Kasumi-1 (cell line): ENCODE measurements around the gene PGP.

ENCODE experiments used
- DNase-seq, 2 experiments: peaks; one replicate each; lab custom pipeline; 2025; lab: John Stamatoyannopoulos, UW

PGP gene

DNA sequence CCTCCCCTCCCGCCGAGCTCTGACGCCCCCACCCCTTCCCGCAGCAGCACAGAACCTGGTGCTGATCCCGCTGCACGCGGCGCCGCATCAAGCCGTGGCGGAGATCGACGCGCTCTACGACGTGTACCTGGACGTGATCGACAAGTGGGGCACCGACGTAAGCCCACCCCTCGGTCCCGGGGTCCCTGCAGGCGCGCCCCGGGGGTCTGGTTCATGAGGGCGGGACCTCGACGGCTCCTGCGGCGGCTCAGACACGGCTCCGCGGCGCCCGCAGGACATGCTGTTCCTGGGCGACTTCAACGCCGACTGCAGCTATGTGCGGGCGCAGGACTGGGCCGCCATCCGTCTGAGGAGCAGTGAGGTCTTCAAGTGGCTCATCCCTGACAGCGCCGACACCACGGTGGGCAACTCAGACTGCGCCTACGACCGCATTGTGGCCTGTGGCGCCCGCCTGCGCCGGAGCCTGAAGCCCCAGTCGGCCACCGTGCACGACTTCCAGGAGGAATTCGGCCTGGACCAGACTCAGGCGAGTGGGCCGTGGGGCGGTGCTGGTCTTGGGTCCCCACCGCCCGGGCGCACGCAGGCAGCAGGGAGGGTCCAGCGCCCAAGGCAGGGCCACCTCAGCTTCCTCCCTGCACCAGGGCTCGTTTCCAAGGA is 23.0 kb upstream of the PGP start:
- DNase-seq, result no peak

DNA sequence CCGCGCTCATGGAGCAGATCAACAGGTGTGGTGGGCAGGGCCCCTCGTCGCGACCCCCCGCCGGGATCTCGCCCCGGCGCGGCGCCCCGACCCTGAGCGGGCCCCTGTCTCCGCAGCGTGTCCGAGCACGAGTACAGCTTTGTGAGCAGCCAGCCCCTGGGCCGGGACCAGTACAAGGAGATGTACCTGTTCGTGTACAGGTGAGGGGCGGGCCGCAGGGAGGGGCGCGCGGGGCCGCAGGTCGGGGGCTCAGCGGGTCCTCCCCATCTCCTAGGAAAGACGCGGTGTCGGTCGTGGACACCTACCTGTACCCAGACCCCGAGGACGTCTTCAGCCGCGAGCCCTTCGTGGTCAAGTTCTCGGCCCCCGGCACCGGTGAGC is 22.5 kb upstream of the PGP start:
- DNase-seq, result no peak

DNA sequence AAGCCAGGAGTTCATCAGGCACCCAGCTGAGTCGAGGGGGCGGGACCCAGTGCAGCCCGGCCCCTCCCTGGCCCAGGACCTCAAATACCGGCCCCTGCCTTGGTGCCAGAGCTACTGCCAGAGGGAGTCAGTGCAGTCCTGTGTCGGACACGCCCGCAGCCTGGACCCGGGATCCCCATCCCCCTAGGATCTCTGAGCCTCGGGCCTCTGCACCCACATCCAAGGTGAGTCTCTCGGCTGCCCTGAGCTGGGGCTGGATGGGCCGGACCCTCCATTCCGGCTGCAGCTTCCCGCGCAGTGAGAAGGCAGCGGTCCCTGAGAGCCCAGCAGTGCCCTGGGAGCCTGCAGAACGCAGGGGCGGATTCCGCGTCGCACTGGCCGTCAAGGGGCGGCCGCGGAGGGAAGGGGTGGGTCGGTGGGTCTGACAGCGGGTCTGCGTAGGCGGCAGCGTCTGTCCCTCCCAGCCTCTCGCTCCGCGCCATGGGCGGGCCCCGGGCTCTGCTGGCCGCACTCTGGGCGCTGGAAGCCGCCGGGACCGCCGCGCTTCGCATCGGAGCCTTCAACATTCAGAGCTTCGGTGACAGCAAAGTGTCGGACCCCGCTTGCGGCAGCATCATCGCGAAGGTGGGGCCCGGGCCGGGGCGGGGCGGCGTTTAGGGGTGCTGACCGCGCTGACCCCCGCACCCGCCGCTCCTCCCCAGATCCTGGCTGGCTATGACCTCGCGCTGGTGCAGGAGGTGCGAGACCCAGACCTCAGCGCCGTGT is 21.9 kb upstream of the PGP start, which contains the start of gene DNASE1L2:
Gene DNASE1L2 (plus strand): TSS at position 108 of the 765 bp plus-strand sequence. CDS start 373 bp downstream, at position 481.
- DNase-seq, result no peak

DNA sequence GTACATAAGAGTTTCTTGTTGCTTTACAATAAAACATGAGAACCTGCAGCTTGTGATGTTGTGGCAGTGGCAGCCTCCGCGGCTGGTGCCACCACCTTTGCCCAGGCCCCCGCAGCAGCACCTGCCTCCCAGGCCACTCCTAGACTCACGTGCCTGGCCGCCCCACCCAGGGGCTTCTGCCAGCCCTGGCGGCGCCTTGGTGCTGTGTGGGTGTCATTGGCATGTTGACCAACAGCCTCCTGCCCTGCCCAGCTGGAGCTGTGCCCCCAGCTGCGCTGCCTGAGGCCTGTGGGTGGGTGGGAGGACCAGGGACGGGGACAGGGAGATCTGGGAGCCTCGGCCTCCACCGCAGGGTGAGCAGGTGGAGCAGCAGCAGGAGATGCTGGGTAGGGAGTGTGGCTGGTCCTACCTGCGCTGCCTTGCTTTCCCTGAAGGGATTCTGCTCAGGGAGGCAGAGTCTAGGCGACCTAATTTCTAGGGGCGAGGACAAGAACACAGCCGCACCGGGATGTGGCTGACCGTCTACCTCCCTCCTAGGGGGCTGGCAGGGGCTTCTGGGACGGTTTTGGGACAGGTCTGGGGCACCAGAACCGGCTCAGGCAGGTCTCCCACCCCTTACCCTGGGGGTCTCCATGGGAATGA is 21.2 kb upstream of the PGP start:
- DNase-seq, result no peak

GRCh38 chr16:2235234-2235651 is 20.6 kb upstream of the PGP start:
- no peak for DNase-seq

DNA sequence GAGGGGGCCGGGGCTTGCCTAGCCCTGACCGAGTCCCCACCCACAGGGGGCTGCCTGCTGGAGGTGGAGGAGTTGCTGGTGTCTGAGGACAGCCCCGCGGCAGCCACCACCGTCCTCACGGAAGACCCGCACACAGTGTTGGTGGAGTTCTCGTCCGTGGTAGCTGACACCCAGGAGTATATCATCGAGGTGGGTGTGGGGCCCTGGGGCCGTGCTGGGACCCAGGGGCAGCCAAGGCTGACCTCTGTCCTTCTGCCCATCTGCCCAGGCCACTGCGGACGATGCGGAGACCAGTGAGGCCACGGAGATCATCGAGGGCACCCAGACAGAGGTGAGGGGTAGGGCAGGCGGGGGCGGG is 20.2 kb upstream of the PGP start:
- DNase-seq, result no peak

DNA sequence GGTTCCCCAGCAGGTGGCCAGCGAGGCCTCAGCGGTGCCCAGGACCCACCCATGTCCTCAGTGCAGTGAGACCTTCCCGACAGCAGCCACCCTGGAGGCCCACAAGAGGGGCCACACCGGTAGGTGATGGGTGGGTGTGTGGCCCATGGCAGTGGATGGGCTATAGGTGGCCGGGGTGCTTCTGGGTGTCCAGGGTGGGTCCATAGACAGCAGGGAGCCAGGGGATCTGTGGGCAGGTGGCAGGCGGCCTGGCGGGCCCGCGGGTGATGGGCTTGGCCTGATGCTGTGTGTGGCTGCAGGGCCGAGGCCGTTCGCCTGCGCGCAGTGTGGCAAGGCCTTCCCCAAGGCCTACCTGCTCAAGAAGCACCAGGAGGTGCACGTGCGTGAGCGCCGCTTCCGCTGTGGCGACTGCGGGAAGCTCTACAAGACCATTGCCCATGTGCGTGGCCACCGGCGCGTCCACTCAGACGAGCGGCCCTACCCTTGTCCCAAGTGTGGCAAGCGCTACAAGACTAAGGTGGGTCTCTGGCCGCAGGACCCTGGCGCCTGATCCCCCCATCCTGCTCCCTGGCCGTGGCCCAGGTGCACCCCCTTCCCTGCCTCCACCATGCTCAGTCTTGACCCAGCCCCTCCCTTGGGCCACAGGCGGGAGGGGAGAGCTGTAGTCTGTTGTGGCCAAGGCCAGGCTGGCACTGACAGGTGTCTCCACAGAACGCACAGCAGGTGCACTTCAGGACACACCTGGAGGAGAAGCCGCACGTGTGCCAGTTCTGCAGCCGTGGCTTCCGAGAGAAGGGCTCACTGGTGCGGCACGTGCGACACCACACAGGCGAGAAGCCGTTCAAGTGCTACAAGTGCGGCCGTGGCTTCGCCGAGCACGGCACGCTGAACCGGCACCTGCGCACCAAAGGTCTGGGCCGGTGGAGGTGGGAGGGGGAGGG is 19.5 kb upstream of the PGP start:
- DNase-seq, result no peak

DNA sequence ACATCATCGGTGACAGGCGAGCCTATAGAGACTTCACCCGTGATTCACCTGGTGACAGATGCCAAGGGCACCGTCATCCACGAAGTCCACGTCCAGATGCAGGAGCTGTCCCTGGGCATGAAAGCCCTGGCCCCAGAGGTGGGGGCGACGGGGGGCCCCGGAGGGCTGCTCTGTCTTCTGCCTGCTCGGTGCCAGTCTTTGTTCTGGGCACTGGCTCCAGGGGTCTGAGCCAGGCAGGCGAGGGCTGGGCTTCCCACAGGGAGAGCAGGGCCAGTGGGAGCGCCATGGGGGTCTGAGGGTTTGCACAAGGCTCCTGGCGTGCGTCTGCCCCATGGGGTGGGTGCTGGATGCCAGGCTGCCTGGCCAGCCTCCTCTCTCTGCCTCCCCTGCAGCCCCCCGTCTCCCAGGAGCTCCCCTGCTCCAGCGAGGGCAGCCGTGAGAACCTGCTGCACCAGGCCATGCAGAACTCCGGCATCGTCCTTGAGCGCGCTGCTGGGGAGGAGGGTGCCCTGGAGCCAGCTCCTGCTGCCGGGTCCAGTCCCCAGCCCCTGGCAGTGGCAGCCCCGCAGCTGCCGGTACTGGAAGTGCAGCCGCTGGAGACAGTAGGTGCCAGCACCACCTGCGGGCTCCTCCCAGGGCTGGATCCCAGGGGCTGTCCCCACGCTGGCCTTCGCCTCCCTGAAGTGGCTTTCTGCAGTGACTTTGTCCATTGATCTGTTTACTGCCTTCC is 18.6 kb upstream of the PGP start:
- no peak for DNase-seq

GRCh38 chr16:2232094-2232990 is 17.7 kb upstream of the PGP start:
- DNase-seq, result no peak

DNA sequence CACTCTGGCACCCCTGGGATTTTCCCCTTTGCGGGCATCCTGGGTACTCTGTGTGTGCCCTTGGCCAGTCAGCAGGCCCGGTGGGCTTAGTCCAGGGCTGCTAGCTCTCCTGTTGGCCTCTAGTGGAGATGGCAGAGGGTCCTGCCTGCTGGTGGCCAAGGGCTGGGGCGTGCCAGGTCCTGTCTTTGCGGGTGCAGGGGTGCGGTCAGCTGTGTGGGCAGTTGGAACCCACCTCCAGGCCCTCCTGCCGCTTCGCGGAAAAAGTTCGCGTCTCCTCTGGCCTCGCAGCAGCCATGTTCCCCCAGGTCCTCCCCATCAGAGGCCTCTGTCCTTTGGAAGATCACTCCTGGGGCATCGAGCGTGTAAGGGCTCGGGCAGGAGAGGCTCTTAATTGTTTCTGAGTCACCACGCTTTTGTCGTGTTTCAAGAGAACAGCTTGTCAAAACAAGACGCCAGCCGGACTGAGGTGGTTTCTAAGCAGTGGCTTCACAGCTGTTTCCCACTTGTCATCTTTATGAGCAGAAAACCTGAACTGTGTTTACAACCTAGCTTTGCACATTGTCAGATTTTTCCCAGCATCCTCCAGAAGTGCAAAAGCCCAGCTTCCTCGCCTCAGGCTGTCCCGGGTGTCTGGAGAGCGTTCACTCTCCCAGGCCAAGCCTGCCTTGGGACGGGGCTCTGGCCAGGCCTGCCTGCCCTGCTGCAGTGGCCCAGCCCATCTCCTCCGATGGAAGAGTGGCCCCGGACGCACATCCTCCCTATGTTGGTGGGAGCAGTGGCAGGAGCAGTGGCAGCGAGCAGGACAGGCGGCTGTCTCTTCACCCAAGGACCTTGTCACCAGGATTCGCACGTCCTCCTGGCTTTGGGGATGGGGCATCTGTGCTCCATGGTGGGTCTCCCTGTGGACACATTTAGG is 16.6 kb upstream of the PGP start:
- no peak for DNase-seq

DNA sequence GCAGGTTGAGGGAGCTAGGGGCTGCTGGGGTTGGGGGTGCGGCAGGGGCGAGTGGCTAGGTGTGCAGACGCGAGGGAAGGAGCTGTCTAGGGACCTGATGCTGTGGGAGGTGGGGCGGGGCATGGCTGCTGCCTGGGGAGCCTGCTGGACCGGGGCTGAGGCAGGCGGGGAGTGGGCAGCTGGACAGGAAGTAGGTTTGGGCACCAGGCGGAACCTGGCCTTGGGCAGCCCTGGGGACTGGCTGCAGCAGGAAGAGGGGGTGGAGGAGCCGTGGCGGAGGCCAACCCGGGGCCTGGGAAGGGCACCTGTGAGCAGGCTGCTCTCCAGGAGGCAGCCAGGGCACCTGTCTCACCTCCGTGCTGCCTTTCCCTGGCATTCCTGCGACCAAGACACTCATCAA is 15.7 kb upstream of the PGP start:
- no peak for DNase-seq

GRCh38 chr16:2229632-2230250 is 15.1 kb upstream of the PGP start:
- no peak for DNase-seq

GRCh38 chr16:2229091-2229490 is 14.5 kb upstream of the PGP start:
- DNase-seq, result no peak

GRCh38 chr16:2228161-2228824 is 13.7 kb upstream of the PGP start:
- no peak for DNase-seq

DNA sequence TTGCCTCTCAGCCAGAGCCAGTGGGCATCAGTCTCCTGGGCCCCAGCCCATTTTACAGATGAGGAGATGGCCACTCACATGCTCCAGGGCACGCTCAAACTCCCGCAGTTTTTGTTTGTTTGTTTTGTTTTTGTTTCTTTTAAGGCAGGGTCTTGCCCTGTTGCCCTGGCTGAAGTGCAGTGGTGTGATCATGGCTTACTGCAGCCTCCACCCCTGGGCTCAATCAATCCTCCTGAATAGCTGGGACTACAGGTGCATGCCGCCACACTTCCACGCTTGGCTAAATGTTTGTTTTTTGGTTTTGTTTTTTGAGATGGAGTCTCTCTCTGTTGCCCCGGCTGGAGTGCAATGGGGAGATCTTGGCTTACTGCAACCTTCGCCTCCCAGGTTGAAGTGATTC is 12.3 kb upstream of the PGP start:
- DNase-seq, result no peak

DNA sequence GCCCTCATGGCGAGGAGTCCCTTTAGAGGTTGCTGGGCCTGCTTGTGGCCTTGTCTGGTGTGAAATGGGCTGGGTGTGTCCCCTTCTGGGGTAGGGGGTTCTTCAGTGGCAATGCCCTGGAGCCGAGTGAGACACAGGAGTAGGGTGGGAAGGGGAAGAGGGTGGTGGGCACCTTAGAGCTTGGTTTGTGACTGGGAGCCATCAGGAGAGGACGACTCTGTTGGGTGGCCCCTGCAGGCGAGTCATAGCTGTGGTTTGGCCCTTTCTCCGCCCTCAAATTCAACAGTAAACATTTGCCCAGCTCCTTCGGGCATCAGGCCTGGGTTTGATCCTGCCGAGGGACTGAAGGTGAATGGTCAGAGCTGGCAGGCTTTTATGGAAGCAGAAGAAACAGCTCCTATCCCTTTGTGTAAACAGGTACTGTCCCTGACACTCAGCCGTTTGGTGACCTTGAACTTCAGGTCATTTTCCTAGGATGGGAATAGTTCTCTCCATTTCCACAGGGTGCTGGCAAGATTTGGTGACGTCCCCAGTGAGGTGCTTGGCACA is 11.7 kb upstream of the PGP start:
- DNase-seq, result no peak

DNA sequence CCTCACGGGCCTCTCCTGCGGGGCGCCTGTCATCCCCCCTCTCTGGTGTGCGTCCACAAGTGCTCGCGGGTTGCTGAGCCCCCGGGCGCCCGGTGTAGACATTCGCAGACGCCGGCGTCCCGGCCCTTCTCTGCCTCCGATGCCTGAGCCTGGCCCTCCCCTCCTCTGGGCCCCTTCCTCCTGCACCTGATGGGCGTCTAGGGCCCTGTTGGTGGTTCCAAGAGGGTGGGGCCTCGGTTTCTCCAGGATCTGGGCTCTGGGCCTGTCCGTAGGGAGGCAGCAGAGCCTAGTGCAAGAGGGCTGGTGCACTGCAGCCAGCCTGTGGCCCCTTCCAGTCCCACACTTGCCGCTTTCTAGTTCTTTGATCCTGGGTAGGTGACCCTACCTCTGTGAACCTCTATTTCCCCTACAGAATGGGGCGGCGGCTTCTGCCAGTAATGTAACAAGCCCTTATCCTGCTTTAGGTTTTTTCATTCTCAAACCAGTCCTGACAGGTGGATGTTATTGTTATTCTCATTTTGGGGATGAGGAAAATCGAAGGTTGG is 9.4 kb upstream of the PGP start:
- no peak for DNase-seq
